ENCODE data around the gene NAT8L.
"Not testable (repeated sequence)": the region's sequence is repeated elsewhere in the genome, so short reads cannot be mapped to it uniquely, and the experiment has no call there.

NAT8L gene, protein sequence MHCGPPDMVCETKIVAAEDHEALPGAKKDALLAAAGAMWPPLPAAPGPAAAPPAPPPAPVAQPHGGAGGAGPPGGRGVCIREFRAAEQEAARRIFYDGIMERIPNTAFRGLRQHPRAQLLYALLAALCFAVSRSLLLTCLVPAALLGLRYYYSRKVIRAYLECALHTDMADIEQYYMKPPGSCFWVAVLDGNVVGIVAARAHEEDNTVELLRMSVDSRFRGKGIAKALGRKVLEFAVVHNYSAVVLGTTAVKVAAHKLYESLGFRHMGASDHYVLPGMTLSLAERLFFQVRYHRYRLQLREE

DNA sequence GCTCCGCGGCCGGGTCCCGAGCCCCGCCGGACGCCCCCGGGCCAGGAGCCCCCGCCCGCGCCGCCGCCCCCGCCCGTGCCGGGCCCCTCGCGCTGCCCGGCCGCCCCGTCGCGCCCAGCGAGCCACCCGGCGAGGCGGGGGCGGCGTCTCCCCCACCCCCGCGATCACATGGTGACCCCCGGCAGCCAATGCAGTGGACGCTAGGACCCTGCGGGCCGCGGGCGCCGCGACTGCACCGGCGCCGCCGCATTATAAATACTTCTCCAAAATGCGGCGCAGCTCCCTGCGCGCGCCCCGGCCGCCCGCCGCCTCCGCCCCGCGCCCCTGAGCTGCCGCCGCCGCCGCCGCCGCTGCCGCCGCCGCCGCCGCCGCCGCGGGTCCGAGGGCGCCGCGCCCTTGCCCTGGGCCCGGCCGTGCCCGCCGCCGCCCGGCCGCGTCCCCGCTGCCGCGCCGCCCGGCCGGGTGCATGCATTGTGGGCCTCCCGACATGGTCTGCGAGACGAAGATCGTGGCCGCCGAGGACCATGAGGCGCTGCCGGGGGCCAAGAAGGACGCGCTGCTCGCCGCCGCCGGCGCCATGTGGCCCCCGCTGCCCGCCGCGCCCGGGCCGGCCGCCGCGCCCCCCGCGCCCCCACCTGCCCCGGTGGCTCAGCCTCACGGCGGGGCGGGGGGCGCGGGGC, at the start of gene NAT8L:
Gene NAT8L (plus strand): TSS at position 282 of the 680 bp plus-strand sequence. CDS start 185 bp downstream, at position 467.
- no peak for DNase-seq (ENCODE audit: low read depth)

- DNase-seq (ENCODE audit: low read depth) = peak; percentile 31
These were observed 49.4 kb upstream of the NAT8L start for GRCh38 chr4:2009651-2010233.

- no peak for DNase-seq (ENCODE audit: low read depth)
These were observed 47.5 kb upstream of the NAT8L start for GRCh38 chr4:2011583-2011982.

DNA sequence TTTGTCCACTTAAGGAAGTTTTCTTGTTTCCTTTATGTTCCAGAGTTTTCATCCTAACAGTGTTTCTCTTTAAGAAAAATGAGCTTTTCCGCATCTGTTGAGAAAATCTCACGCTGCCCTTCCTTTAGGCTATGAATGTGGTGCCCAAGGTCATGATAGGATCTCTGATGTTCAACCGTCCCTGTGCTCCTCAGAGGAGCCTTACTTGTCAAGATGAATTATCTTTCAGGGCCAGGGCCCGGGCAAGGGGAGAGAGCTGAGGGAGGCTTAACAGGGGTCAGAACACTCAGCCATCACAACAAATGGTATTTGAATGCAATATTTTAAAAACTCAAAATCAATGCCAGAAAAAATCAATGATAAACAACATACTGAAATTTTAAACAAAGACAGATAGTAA, 44.1 kb upstream of the NAT8L start:
- no peak for DNase-seq (ENCODE audit: low read depth)

GRCh38 chr4:2021358-2022018, 37.6 kb upstream of the NAT8L start:
- DNase-seq (ENCODE audit: low read depth) = not testable (repeated sequence)

GRCh38 chr4:2024683-2025082, 34.4 kb upstream of the NAT8L start:
- DNase-seq (ENCODE audit: low read depth) = no peak

- DNase-seq (ENCODE audit: low read depth) = no peak
These were observed 33.3 kb upstream of the NAT8L start for GRCh38 chr4:2025817-2026216.

GRCh38 chr4:2027120-2027519, 32.0 kb upstream of the NAT8L start:
- not testable (repeated sequence) for DNase-seq (ENCODE audit: low read depth)

DNA sequence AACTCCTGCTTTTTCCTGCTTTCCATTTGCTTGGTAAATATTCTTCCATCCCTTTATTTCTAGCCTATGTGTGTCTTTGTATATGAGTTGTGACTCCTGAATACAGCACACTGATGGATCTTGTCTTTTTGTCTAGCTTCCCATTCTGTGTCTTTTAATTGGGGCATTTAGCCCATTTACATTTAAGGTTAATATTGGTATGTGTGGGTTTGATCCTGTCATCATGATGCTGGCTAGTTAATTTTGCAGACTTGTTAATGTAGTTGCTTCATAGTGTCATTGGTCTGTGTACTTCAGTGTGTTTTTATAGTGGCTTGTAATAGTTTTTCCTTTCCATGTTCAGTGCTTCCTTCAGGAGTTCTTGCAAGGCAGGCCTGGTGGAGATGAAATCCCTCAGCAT, 28.0 kb upstream of the NAT8L start:
- DNase-seq (ENCODE audit: low read depth) = not testable (repeated sequence)

GRCh38 chr4:2036327-2036726, 22.8 kb upstream of the NAT8L start:
- no peak for DNase-seq (ENCODE audit: low read depth)

DNA sequence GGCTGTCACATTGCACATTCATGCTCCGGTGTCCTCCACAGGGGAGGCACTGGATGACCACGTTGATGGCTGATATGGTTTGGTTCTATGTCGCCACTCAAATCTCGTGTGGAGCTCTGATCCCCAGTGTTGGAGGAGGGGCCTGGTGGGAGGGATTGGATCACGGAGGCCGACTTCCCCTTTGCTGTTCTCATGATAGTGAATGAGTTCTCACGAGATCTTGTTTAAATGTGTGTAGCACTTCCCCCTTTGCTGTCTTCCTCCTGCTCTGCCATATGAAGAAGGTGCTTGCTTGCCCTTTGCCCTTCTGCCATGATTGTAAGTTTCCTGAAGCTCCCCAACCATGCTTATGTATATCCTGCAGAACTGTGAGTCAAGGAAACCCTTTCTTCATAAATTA, 22.3 kb upstream of the NAT8L start:
- no peak for DNase-seq (ENCODE audit: low read depth)

DNA sequence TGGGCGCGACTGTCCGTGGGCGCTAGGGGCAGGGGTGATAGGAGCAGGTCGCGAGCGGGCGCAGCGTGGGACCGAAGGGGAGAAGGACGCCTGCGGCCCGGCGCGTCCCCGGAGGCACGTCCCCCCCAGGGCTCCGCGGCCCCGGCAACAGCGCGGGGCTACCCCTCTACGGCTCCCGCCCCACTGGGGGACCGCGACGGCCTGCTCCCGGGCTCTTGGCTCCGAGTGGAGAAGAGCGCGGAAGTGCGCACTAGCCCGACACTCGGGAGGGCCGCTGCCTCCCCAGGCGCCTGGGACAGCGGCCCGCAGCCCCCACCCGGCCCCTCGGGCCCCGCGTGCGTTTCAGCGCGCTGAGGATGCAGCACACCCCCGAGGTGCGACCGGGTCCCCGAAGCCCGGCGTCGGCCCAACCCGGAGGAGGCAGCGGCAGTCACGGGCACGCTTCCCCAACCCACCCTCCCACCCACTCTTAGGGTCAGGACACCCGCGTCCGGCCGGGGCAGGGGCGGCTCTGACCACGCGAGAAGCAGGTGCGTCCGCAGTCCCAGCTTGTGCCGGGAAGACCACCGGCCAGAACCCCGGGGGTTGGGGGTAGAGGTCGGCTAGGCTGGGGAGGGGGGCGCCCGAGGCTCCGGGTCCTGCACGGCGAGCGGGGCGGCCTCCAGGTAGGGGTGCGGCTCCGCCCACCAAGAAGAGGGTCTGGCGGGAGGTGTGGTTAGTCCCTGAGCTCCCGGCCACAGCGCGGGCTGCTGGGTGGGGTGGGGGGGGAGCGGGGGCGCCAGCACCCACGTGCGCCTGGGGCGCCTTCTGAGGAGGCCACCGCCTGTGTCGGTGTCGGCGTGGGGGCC, 18.5 kb upstream of the NAT8L start:
- DNase-seq (ENCODE audit: low read depth) = no peak

- peak; percentile 70 for DNase-seq (ENCODE audit: low read depth)
These were observed 17.6 kb upstream of the NAT8L start for GRCh38 chr4:2041239-2042130.

GRCh38 chr4:2042204-2042946, 16.8 kb upstream of the NAT8L start:
- DNase-seq (ENCODE audit: low read depth) = peak; percentile 15

DNA sequence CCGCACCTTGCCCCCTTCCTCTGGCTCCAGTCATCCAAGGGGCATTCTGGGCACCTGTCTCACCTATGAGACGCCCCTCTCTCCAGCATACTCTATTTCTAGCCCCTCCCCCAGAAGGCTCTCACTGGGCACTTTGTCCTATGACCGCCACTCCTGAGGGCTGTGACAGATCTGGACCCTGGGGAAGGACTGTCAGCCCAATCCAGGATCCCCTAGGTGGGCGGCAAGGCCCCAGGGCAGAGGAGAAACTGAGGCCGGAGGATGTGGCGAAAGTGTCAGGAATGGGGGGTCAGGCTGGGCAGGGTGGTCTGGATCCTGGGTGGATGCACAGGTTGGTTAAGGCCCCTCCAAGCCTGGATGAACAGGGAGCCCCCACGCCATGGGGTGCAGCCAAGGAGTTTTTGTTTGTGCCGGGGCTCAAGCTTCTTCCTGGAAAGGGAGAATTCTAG, 16.2 kb upstream of the NAT8L start:
- no peak for DNase-seq (ENCODE audit: low read depth)

GRCh38 chr4:2043396-2044118, 15.6 kb upstream of the NAT8L start:
- DNase-seq (ENCODE audit: low read depth) = no peak

DNA sequence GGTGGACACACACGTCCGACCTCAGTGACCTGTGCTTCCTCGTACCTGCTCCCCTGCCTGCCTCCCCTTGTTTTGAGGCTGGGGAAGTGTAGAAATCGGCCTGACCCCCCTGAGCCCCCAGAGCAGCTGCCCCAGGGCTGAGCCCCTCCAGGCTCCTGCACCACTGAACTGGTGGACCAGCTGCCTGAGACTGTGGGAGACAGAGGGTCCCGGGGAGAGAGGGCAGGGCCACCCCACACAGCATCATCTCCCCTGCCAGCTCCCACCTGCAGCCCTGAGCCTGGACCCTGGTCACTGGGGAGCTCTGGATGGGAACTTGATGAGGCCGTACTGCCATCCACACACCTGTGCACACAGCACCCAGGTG, 15.0 kb upstream of the NAT8L start:
- DNase-seq (ENCODE audit: low read depth) = no peak

GRCh38 chr4:2044542-2045517, 14.3 kb upstream of the NAT8L start:
- no peak for DNase-seq (ENCODE audit: low read depth)
